ENCODE data around the gene ZHX3. TPM values are rescaled to one million over a fixed set of nuclear protein-coding genes. Genes with fewer than 3 reads are reported as not detected.

Gene ZHX3
- polyA plus RNA-seq, 3 donors, result 0.58 to 3.2 (median 1.1) TPM

GRCh38 chr20:41320976-41321375 is 3.4 kb upstream of the ZHX3 start:
- Histone ChIP-seq H3K9ac (ENCODE audit: insufficient read depth, low read length, poor library complexity, severe bottlenecking) (no peak overlapping the region), H3K79me2 (ENCODE audit: insufficient read depth, low read length) (peaks cover 6% of the 10 kb centered on the region), H2AFZ (ENCODE audit: insufficient read depth, low read depth, low read length, poor library complexity, severe bottlenecking) (no peak overlapping the region), H4K20me1 (ENCODE audit: insufficient read depth, low read length) (no peaks in the 10 kb centered on the region), H3K9me3 (replicated peaks in 1 of 2; ENCODE audit: control insufficient read depth in 1 of 2, insufficient read depth in 1 of 2, low read length in 2 of 2) (no peaks in the 10 kb centered on the region), H3K4me1 (ENCODE audit: control insufficient read depth in 1 of 2, insufficient read depth in 2 of 2, low read length in 2 of 2) (peaks cover 11 to 26% of the 10 kb centered on the region in 2 donors), H3K27me3 (ENCODE audit: control insufficient read depth in 2 of 2, insufficient read depth in 2 of 2, low read length in 2 of 2) (peaks cover 0 to 2% of the 10 kb centered on the region in 2 donors), H3K36me3 (replicated peaks in 1 of 2; ENCODE audit: control insufficient read depth in 1 of 2, insufficient read depth in 2 of 2, low read length in 2 of 2) (no peaks in the 10 kb centered on the region), H3K4me3 (replicated peaks in 1 of 3; ENCODE audit: low read depth in 2 of 3, low read length in 3 of 3) (no peak overlapping the region), H3K27ac (ENCODE audit: low read depth in 1 of 2, low read length in 2 of 2) (no peak overlapping the region), H3K4me2 (replicated peaks; ENCODE audit: extremely low read depth, low read length, poor library complexity, severe bottlenecking) (no peak overlapping the region)
- 71% methylated on average over 1 of the region's 1 CpG for WGBS (ENCODE audit: insufficient coverage)
- H3K27ac Mint-ChIP-seq, result peak overlapping the region in 2 of 7 donors; percentile 80 to 83
- peaks cover 0 to 1% (median 0%) of the 10 kb centered on the region in 7 donors for H3K9me3 Mint-ChIP-seq
- peaks cover 25% of the 10 kb centered on the region for H3K4me1 Mint-ChIP-seq
- no peaks in the 10 kb centered on the region for H3K36me3 Mint-ChIP-seq
- no peak for TF ChIP-seq CTCF (IDR thresholded peaks at IDR 0.05)
- intact Hi-C loops (cut with micrococcal nuclease), result no loop called here
- H3K4me3 Mint-ChIP-seq, result no peak overlapping the region
- H3K27me3 Mint-ChIP-seq (ENCODE audit: low read depth in 3 of 3), result peaks cover 6 to 18% (median 13%) of the 10 kb centered on the region in 3 donors
- no peak for DNase-seq

- H2AFZ ChIP-seq (ENCODE audit: insufficient read depth, low read depth, low read length, poor library complexity, severe bottlenecking), result no peak overlapping the region
- H3K4me1 Mint-ChIP-seq, result peaks cover 27% of the 10 kb centered on the region
- no peak overlapping the region for H3K27ac ChIP-seq (ENCODE audit: low read depth in 1 of 2, low read length in 2 of 2)
- H3K79me2 ChIP-seq (ENCODE audit: insufficient read depth, low read length), result peaks cover 6% of the 10 kb centered on the region
- no peak for TF ChIP-seq CTCF (IDR thresholded peaks at IDR 0.05)
- peaks cover 6 to 19% (median 15%) of the 10 kb centered on the region in 3 donors for H3K27me3 Mint-ChIP-seq (ENCODE audit: low read depth in 3 of 3)
- H3K9ac ChIP-seq (ENCODE audit: insufficient read depth, low read length, poor library complexity, severe bottlenecking), result no peak overlapping the region
- peak overlapping the region in 1 of 7 donors; percentile 25 for H3K27ac Mint-ChIP-seq
- no peaks in the 10 kb centered on the region for H3K9me3 ChIP-seq (replicated peaks in 1 of 2; ENCODE audit: control insufficient read depth in 1 of 2, insufficient read depth in 1 of 2, low read length in 2 of 2)
- no peak overlapping the region for H3K4me3 Mint-ChIP-seq
- H3K4me3 ChIP-seq (replicated peaks in 1 of 3; ENCODE audit: low read depth in 2 of 3, low read length in 3 of 3), result no peak overlapping the region
- no peak for DNase-seq
- no peak overlapping the region for H3K4me2 ChIP-seq (replicated peaks; ENCODE audit: extremely low read depth, low read length, poor library complexity, severe bottlenecking)
- H4K20me1 ChIP-seq (ENCODE audit: insufficient read depth, low read length), result no peaks in the 10 kb centered on the region
- H3K36me3 Mint-ChIP-seq, result no peaks in the 10 kb centered on the region
- peaks cover 0 to 2% of the 10 kb centered on the region in 2 donors for H3K27me3 ChIP-seq (ENCODE audit: control insufficient read depth in 2 of 2, insufficient read depth in 2 of 2, low read length in 2 of 2)
- H3K36me3 ChIP-seq (replicated peaks in 1 of 2; ENCODE audit: control insufficient read depth in 1 of 2, insufficient read depth in 2 of 2, low read length in 2 of 2), result no peaks in the 10 kb centered on the region
- H3K9me3 Mint-ChIP-seq, result peaks cover 0 to 1% (median 0%) of the 10 kb centered on the region in 7 donors
- intact Hi-C loops (cut with micrococcal nuclease), result no loop called here
- H3K4me1 ChIP-seq (ENCODE audit: control insufficient read depth in 1 of 2, insufficient read depth in 2 of 2, low read length in 2 of 2), result peaks cover 11 to 26% of the 10 kb centered on the region in 2 donors
These were observed 2.9 kb upstream of the ZHX3 start for GRCh38 chr20:41320441-41320840.

All from CD14-positive monocyte (primary cell).